GM12878 (cell line): ENCODE results near the gene CETP.

ENCODE experiments used
- BHLHE40 ChIP-seq, 2 experiments: fragments of 450-650 bp in 1 of 2; IDR thresholded peaks; 2 replicates each; pipeline ENCODE4 v1.6.1; 2011 to 2017; ENCODE audit warnings: low read depth in 2 of 2, borderline replicate concordance in 1 of 2, improper control_type of control experiment in 1 of 2, low read length in 1 of 2, mild to moderate bottlenecking in 1 of 2
- BRCA1 ChIP-seq: IDR thresholded peaks from 2 replicates; pipeline ENCODE4 v1.6.1; 2011; ENCODE audit warnings: low read depth, low read length, improper control_type of control experiment
- CTCF ChIP-seq, 3 experiments: IDR thresholded peaks in 2 of 3; conservative IDR thresholded peaks in 1 of 3; 2 replicates each; pipeline ENCODE4 v1.5.1; 2011; ENCODE audit warnings: low read depth in 3 of 3, low read length in 3 of 3, mild to moderate bottlenecking in 3 of 3, control low read depth in 2 of 3, moderate library complexity in 2 of 3, inconsistent platforms in 1 of 3, mixed read lengths in 1 of 3; ENCODE audit not compliant: control insufficient read depth in 2 of 3, insufficient read depth in 1 of 3; ENCODE audit errors: extremely low read depth in 1 of 3
- EZH2 ChIP-seq: IDR thresholded peaks from 2 replicates; pipeline ENCODE4 v1.6.1; 2012; ENCODE audit warnings: low read depth, mild to moderate bottlenecking, control low read depth, inconsistent platforms, low read length, borderline replicate concordance; ENCODE audit not compliant: control insufficient read depth
- GABPA ChIP-seq: IDR thresholded peaks from 2 replicates; pipeline ENCODE4 v1.6.1; 2014; ENCODE audit warnings: antibody characterized with exemption, low read depth, mild to moderate bottlenecking, inconsistent platforms
- IKZF1 ChIP-seq: fragments of 450-650 bp; conservative IDR thresholded peaks from 2 replicates; pipeline ENCODE4 v1.6.1; 2017; ENCODE audit warnings: antibody characterized with exemption, mild to moderate bottlenecking
- IRF3 ChIP-seq: fragments of 450-650 bp; IDR thresholded peaks from 2 replicates; pipeline ENCODE4 v1.6.1; 2014; ENCODE audit warnings: mild to moderate bottlenecking
- NFIC ChIP-seq: IDR thresholded peaks from 2 replicates; pipeline ENCODE4 v1.6.1; 2012; ENCODE audit warnings: low read depth, mild to moderate bottlenecking, inconsistent platforms, low read length, moderate library complexity
- POLR2A ChIP-seq: IDR thresholded peaks from 2 replicates; pipeline ENCODE4 v1.6.1; 2011; ENCODE audit warnings: low read depth, mild to moderate bottlenecking, low read length
- USF2 ChIP-seq: IDR thresholded peaks from 2 replicates; pipeline ENCODE4 v1.6.1; 2011; ENCODE audit warnings: low read depth, low read length, improper control_type of control experiment, borderline replicate concordance
- ZBTB40 ChIP-seq: fragments of 450-650 bp; IDR thresholded peaks from 2 replicates; pipeline ENCODE4 v1.6.1; 2016; ENCODE audit warnings: mild to moderate bottlenecking, moderate library complexity, borderline replicate concordance
- ZNF274 ChIP-seq: IDR thresholded peaks from one replicate; pipeline ENCODE4 v1.8.0; 2011; ENCODE audit not compliant: insufficient read length, insufficient read depth
- ZNF384 ChIP-seq: IDR thresholded peaks from 2 replicates; pipeline ENCODE4 v1.6.1; 2012; ENCODE audit warnings: low read depth, mild to moderate bottlenecking, low read length, improper control_type of control experiment, borderline replicate concordance
- ZZZ3 ChIP-seq: IDR thresholded peaks from 2 replicates; pipeline ENCODE4 v1.6.1; 2011; ENCODE audit warnings: low read depth; ENCODE audit not compliant: control insufficient read depth, insufficient read length

GRCh38 chr16:56971768-56972043 lies 10.0 kb downstream of the CETP start:
- TF ChIP-seq IRF3 (no peak), CTCF (IDR thresholded peaks at IDR 0.05 in 2 of 3, conservative IDR thresholded peaks at IDR 0.05 in 1 of 3; ENCODE audit: control insufficient read depth in 2 of 3, extremely low read depth in 1 of 3, insufficient read depth in 1 of 3, low read depth in 3 of 3, low read length in 3 of 3) (no peak), EZH2 (no peak), GABPA (no peak), ZNF274 (no peak), ZZZ3 (no peak), IKZF1 (no peak), BRCA1 (no peak), BHLHE40 (IDR thresholded peaks at IDR 0.05; ENCODE audit: borderline replicate concordance in 1 of 2, low read depth in 2 of 2, low read length in 1 of 2) (no peak), USF2 (no peak), ZBTB40 (no peak), NFIC (no peak), ZNF384 (no peak), POLR2A (no peak)
